GM12801 (cell line): ENCODE results near the gene DOCK2.

Experiments used
- CTCF ChIP-seq: IDR thresholded peaks from one replicate; pipeline ENCODE4 v1.5.1; 2011; ENCODE audit warnings: control low read depth; ENCODE audit not compliant: insufficient read length; ENCODE audit errors: extremely low read depth

DOCK2 gene

DNA sequence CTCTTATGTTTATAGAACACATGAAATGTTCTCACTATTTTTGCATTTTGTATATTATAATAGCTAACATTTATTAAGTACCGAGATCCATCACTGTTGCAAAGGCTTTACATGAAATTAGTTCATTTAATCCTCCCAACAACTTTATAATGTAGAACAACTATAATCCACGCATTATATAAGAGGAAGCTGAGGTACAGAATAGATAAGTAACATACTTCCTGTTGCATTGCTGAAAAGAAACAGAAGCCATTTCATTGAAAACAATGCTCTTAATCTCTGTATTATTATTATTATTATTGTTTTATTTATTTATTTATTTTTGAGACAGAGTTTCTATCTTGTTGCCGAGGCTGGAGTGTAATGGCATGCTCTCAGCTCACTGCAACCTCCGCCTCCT lies 351.1 kb downstream of the DOCK2 start:
- no peak for TF ChIP-seq CTCF

GRCh38 chr5:169988947-169989346 lies 351.9 kb downstream of the DOCK2 start:
- no peak for TF ChIP-seq CTCF

GRCh38 chr5:169989365-169989764 lies 352.3 kb downstream of the DOCK2 start:
- no peak for TF ChIP-seq CTCF

DNA sequence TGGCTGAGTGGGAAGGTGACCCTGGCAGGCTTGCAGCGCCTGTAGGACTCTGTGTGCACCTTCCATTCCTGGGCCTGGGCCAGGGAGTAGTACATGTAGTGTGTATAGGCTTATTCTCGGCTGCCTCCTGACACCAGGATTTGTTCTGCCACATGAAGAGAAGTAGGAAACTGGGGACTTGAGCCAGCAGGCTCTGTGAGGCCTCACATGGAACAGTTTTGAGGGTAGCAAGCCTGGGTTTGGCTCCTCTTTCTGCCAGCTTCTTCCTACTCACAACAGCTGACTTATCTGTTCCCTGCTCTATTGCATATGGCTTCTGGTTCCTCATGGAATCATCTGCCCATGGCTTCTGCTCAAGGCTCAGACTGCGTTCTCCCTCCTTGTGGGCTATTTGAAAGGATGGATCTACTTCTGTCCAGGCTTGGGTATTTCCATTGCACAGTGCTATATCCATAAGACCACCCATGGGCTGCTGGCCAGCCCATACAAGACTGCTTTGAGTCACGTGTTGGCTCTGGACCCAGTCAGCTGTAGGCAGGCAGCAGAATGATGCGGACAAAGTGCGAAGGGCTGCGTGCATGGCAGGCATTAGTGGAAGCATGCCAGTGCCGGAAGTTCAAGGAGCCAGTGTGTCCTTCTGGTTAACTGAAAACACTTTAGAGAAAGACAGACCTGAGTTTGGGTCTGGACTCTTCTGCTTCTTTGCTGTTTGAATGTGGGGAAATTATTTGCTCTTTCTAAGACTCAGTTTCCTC lies 354.2 kb downstream of the DOCK2 start:
- TF ChIP-seq CTCF, result no peak

GRCh38 chr5:169992789-169993484 lies 355.9 kb downstream of the DOCK2 start:
- no peak for TF ChIP-seq CTCF

DNA sequence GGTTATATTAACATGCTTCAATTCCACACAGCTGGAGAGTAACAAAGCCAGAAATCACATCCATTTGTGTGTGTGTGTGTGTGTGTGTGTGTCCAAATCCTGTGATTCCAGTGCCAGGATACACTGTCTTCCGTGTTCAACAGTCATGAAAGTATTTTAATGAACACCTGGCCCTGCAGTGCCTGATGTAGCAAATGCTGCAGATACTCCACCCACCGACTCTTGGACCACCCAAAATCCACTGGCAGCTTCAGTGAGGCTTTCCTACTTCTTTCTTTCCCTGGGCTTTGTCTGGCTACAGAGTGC lies 356.4 kb downstream of the DOCK2 start:
- no peak for TF ChIP-seq CTCF

GRCh38 chr5:169997798-169998197 lies 360.7 kb downstream of the DOCK2 start:
- TF ChIP-seq CTCF, result no peak
